ENCODE results near the gene OR9Q2. TPM values are rescaled to one million over a fixed set of nuclear protein-coding genes. Genes with fewer than 3 reads are reported as not detected.

The OR9Q2 gene
- total RNA-seq, 2 donors from 2014 or later = not detected

Other genes starting within 250 kb of the OR9Q2 start
- gene OR9Q1, start 165.2 kb upstream of the OR9Q2 start, total RNA-seq = not detected
- gene OR6Q1, start 158.1 kb upstream of the OR9Q2 start, total RNA-seq = not detected
- not detected for gene OR9I1, start 63.5 kb upstream of the OR9Q2 start, total RNA-seq
- gene OR1S2, start 15.1 kb downstream of the OR9Q2 start, total RNA-seq = not detected
- not detected for gene OR1S1, start 23.6 kb downstream of the OR9Q2 start, total RNA-seq
- under 1 TPM in 1 of 2 donors, not detected in 1; 0.27 TPM for gene OR10Q1, start 39.8 kb downstream of the OR9Q2 start, total RNA-seq
- gene OR10W1, start 79.2 kb downstream of the OR9Q2 start, total RNA-seq = not detected
- not detected for gene OR5B17, start 170.0 kb downstream of the OR9Q2 start, total RNA-seq
- gene OR5B3, start 217.8 kb downstream of the OR9Q2 start, total RNA-seq = not detected
- gene OR5B2, start 239.1 kb downstream of the OR9Q2 start, total RNA-seq = not detected

Data from left colon (tissue), 2 donors.